GM19351 (cell line): ENCODE measurements around the gene HHATL.

Experiments used
- ATAC-seq: cut with Tn5 transposase; IDR thresholded peaks from one replicate; pipeline ENCODE4 v1.9.1; 2021; ENCODE audit warnings: mild to moderate bottlenecking, moderate library complexity; ENCODE audit not compliant: unreplicated experiment

HHATL gene

DNA sequence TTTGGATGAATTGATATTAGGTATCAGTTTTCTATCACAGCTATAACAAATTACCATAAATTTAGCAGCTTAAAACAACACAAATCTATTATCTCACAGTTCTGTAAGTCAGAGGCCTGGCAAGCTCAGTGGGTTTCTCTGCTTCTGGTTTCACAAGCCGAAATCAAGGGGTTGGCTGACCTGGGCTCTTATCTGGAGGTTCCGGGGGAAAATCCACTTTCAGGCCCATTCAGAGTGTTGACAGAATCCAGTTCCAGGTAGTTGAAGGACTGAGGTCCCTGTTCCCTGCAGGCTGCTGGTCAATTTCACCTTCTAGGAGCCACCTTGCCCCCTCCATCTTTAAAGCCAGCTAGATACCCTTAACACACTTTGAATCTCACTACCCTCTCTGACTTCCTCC, 11.1 kb upstream of the HHATL start:
- ATAC-seq = no peak

DNA sequence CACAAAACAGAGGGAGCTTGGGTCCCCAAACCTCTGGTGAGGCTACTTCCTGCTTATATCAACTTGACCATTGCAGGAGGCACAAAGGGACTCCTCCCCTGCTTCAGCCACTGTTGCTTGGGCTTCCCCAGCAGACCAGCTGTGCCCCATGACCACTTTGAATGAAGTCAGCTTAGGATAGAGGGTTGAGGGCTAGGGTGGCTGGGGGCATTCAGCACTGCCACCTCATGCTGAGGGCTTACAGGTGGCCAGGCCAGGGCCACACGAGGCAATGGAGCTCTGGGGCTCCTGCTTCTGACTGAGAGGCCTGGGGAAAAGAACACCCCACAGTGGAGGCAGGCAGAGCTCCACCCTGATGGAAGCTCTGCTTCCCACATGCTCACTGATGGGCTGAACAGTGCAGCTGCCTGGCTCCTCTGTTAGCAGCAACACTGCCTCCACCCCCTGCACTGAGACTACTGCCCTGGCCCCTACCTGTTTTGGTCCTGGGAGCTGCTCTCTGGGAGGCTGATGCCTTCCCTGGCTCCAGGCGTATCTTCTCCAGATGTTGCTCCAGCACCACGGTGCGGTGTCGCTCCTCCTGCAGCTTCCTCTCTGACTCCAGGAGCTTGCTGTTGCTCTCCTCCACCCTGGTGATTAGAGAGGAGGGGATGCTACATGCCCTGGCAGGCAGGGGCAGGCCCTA, 10.2 kb upstream of the HHATL start:
- no peak for ATAC-seq

DNA sequence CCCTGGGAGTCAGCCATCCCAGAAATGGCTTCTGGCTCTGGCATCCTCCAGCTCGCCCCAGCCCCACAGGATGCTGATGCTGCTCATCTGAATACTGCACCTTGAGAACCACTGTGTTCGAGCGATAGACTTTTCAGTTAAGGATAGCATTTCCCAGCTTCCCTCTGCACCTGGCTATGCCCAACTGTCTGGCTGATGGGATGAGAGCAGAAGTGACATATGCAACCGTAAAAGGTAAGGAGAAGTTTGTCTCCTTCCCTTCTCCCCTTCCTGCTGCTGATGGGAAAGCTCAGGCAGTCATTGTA, 9.7 kb upstream of the HHATL start:
- no peak for ATAC-seq

DNA sequence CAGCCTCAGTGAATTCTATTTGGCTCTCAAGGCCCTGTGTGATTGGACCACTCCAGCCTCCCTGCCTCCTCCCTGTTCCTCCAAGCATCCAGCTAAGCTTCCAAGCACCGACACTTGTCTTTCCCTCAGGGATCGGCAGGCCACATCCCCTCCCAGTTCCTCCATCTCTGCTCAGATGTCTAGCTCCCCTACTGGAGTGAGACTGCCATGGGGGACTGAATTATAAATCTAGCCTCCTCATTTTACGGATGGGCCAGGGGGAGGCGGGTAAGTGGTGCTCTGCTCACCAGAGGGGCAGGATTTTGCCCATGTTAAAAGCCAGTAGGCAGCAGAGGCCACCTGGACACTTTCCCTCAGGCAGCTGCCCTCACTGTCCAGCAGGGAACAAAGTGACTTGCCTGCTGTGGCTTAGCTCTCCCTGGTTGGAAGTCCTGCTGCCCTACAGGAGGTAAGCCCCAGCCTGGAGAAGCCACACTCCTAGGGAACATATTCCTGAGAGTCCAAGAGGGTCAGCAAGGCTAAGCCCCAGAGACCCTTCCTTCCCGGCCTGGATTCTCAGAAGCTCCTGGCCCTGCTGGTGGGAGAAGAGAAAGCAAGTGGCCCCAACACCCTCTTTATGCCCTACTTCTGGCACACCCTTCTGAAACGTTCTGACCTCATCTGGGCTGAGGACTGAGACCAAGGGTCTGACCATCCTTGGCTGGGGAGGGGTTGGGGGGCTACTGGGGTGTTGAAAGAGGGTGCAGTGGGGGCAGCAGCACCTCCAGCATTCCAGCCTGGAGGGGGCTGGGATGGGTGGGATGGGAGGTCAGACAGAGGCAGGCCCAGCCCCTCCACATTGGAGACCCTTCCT, 9.1 kb upstream of the HHATL start:
- ATAC-seq = no peak

DNA sequence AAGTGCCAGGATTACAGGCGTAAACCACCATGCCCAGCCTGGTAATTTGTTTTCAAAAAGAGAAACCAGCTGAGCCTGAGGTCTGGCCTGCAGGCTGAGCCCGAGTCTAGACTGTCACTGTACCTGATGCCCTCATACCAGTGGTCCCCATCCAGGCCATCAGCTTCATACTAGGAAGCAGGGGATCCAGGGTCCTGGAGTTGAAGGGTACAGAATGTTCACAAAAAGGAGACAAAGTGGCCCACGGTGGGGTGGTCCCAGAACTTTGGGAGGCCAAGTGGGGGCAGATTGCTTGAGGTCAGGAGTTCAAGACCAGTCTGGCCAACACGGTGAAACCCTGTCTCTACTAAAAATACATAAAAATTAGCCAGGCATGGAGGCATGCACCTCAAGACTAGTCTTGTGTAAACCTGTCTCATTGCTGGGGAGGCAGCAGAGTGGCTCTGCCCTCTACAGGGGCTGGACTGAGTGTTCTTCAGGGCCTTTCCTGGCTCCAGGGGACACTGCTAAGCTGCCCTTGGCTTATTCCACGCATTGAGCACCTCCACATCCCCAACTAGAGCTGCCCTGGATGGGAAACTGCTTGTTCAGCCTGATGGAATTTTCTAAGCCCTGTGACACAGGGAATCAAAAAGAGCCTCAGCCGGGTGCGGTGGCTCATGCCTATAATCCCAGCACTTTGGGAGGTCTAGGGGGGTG, 7.9 kb upstream of the HHATL start:
- no peak for ATAC-seq

DNA sequence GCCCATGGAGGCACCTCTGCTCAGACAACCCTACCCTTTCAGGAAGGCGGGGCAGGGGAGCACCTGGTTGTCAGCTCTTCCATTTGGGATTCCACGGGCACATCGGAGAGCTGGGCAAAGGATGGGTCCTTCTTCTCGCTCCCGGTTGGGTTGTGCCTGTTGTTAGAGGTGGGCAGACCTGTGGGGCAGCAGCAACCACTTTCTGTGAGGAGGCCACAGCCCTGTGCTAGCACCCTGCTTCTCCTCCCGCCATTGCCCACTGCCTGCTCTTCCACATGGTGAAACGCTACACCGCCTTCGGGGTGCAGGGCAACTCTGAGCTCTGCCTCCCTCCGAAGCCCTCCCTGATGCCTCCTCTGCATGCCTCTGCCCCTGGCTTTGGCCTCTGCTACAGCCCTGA, 7.0 kb upstream of the HHATL start:
- ATAC-seq = no peak

DNA sequence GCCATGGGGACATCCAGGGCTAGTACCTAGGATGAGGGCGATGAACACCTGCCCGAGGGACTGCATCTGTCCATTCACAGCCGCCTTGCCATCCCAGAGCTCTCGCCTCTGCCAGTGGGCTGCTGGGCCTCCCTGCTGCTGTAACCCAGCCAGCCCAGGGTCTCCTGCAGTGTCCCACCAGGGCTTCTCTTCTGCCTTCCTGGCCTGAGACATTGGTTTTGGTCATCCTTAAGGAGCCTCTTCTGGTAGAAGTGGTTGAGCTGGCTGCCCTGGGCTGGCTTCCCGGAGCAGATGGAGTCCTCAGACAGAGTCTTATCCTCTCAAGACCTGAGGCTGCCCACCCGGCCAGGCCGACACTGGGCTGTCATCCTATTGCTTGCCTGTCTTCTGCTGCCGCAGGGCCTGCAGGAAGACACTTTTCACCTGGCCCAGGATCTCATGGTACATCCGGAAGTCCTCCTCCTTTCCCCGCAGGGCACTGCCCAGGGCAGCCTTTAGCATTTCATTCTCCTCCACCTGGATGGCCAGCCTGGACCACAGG, 6.1 kb upstream of the HHATL start:
- no peak for ATAC-seq

DNA sequence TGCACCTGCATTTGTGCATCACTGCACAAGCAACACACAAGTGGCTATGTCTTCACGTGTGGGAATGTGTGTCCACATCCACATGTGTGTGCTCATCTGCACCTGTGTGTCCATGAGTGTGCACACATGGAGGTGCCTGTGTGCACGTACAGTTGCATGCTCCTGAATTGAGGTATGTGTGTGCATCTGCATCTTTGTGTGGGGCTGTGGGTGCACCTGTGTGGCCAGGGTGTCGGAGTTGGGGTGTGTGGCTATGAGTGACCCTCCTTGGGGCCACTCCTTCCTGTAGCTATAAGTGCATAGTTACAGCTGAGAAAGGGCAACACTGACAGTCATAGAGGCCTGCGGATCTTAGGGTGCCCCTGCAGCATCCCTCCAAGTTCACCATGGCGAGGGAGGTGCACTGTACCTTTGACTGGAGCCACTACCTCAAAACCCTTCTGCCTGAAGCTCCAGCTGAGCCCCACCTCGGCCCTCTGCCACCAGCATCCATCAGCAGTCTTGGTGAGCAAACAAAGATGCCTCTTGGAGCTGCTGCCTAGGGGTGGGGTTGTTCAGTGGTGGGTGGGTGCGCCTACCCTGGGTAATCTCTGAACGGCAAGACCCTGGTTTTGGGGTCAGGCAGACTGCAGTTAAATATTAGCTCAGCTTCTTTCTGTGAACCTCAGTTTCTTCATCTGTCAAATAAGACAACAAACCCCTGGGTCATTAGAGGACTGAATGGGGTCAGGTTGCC, 5.2 kb upstream of the HHATL start:
- no peak for ATAC-seq

DNA sequence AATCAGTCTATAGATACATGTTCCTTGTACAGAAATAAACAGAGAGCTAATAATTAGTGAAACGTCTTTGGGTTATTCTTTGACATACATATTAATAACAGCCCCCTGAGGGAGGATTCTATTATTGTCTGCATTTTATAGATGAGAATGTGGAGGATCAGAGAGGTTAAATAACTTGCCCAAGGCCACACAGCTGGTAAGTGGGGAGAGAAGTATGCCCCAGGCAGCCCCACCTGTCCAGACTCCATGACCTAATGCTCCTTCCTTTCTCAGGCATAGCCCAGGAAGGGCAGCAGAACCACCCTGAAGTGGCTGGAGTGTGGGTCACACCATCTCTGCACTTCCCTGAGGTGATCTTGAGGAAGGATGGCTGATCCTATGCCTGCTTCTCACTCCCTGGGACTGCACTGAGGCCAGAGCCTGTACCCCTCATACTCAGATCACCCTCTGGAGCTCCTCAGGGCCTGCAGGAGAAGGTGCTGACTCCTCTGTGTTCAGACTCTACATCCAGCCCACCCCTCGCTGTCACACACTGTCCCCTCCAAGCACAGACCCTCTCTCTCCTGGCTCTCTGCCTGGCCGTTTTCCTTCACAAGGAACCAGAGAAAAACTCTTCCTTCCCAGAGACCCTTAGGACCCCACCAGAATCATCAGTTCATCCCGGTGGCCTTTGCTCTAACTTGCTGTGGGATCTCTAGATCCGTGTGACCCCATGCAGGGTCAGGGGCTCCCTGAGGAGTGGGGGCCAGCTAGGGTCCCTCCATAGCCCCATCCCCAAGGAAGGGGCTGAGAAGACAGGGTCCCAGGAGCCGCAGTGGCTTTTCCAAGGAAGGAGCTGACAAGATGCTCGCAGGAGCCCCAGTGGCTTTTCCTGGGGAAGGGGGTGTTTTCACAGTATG, 4.4 kb upstream of the HHATL start:
- no peak for ATAC-seq

DNA sequence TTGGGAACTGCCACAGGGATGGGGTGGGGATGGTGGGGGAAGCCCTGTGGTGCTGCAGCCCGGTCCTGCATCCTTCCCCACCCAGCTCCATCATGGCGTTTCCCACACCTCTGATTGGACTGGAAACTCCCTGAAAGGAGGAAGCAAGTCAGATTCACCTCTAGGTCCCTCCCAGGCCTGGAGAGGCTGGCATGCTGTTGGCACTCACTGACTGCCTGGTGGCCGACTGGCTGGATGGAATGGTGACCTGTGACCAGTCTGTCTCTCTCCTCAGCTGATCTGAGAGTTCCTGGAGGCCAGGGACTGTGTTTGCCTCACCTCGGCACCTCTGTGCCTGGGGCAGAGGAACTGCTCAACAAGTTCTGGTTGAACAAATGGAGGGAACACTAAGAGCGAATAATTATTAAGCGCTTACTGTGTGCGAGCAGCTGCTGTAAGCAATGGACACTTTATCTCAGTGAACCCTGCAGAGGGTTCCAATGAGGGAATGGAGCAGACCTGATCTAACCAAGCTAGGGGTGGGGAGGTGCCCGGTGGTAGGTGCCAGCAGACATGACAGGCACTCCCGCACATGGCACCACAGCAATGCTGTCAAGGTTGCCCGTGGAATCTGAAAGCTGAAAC, 3.5 kb upstream of the HHATL start:
- ATAC-seq = no peak

DNA sequence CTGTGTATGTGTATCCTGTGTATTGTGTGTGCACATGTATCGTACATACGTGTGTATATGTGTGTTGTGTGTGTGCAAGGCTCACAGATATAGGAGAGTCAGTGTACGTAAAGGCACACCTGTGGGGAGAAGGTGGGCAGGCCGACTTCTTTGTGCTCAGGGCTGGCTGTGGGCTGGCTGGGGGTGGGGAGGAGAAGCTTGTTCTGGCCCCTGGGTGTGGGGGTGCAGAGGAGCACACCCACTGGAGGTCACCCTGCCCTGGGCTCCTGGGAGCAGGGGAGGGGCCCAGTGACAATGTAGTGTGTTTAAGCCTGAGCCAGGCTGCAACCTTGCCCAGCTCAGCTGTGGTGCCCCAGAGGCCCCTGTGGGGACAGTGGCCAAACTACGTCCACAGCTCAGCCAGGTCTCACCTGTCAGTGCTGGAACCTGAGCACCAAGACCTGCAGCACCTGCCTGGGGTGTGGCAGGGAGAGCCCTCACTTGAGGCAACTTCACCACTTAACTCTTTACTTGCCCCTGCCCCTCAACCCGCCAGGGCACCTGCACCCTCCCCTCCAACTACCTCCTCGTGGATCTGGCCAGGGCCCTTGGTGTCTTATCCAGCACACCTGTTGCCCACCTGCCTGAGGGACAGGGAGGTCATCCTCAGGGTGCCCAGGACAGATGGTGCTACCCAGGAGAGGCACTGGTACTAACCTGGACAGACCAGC, 2.6 kb upstream of the HHATL start:
- no peak for ATAC-seq

DNA sequence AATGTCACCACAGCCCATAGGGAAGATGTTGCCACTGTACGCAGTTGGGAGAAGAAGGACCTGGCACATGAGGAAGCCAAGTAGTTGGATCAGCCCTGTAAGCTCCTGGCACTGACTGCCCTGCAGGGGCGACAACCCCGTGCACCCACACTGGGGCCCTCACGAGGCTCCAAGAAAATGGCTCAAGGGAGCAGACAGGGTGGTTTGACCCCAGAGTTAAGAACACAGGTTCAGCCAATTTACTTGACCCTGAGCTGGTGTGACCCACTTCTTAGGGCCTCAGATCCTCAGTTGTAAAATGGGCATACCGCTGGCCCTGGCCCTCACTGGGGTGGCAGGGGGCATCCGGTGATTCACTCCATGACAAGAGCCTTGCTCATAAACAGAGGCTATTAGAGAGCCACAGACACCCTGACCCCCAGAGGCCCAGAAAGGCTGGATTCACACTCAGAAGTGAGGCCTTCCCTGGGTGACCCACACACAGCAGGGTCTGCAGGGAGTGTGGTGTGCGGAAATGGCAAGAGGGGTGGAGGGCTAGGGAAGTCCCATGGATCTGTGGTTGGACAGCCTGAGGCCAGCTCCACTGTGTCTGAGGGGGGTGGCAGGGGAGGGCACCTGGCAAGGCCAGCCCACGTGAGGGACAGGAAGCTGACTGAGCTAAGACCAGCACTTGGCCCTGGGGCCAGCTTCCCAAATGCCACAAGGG, 1.7 kb upstream of the HHATL start:
- no peak for ATAC-seq

DNA sequence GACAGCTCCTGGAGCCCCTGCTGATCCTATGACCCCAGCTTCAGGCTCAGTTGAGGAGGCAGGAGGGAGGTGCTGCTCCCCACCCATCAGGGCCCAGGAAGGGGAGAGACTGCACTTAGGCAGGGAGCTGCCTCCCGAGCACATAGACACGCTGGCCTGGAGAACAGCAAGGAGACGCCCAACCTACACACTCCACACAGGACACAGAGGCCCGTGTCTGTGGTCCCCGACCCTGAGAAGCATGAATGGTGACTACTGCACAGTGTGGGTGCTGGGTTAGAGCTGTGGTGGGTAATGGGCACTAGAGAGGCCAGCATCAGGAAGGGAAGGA, 1.1 kb upstream of the HHATL start:
- no peak for ATAC-seq

DNA sequence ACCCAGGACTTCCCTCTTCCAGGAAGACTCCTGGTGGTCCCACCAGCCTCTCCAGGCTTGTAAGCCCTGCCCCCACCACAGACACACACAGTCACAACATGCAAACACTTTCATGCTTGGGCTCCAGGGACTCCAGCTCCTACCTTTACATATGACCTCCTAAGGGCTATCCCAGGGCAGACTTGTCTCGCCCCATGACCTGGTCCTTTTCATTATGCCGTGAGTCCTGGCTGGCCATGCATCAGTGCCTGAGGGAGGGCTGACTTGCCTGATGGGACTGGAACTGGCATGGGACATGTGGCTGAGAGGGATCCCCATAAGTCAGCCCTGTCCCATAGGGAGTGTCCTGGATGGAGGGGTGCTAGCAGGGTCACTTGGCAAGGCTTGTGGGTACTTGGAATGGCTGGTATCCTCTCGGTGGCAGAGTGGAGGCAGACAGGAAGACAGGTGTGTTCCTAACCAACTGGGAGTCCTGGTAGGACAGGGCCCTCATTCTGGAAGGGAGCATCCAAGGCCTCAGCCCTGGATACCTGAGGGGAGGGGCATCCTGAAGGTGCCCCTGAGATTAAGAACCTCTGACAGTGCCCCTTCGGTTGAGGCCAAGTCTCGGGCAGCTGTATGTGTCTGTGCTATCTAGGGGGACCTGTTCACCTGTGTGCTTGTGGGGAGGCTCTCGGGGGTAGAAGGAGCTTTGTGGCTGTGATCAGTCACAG, 540 bp upstream of the HHATL start:
- ATAC-seq = no peak

DNA sequence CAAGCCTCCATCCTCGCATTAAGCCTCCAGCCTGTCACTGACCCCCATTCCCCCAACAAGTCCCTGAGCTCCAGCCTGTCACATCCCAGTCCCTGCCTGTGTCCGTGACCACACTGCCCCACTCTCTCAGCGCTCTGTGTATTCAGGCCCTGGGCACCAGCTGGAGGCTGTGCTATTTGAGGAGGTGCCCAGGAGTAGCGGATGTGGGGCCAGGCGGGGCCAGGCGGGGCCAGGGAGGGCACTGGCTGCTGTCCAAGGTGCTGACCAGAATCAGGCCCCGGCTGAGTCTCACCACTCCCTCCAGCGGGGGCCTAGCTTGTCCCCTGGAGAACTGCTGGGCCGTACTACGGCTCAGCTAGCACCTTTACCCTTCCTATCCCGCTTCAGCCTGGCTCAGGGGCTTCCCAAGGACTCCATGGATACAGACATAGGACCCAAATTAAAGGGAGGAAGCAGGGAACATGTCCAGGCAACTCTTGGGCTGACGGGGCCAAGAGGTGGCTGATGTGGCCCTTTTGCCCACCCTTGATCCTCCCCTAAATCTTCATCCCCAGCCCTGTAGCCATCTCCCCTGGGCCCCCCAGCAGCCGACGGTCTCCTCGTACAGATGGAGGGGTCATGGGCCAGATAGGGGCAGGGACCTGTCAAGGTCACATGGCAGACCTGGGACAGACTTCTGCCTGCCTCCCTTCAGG, 1.1 kb downstream of the HHATL start:
- ATAC-seq = no peak

DNA sequence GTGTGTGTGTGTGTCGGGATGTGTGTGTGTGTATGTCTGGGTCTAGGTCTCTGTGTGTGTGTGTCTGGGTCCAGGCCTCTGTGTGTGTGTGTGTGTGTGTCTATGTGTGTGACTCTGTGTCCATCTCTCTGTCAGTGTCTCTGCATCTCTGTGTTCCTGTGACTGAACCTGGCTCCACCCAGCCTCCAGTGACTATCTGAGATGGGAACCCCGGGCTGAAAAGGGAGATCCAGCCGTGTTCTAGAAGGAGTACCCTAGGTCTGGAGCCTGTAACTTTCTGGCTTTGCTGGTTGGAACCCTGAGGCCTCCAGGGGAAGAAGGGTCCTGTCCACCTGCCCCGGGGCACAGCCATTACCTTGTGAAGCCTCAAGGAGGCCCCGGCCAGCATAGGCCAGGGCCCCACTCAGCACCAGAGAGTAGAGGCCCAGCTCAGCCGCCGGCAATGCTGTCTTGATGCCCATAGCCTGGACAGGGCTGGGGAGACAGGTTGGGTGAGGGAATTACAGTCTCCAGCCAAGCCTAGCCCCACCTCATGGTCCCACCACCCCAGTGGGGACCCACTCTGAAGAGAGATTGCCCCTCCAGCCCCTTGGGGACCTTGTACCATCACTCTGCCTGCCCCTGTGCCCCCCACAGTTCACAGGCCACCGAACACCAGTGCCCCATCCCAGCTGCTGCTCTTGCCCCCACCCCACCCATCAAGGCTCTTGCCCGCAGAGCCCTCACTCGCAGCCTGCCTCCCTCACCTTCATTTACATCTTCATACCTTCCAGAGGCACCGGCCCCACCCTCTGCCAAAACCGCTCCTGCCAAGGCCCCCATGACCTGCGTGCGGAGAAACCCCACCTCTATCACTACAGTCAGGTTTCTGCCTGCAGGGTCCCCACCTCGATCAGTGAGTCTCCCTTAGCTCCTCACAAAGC, 2.0 kb downstream of the HHATL start:
- ATAC-seq = no peak
